Left ventricle myocardium superior (tissue), 1 donor: Measurements from ENCODE around the gene MAP6. TPM values are rescaled to one million over a fixed set of nuclear protein-coding genes. Genes with fewer than 3 reads are reported as not detected.

ENCODE experiments used
- ATAC-seq: fragments of 200-7000 bp; cut with Tn5 transposase; one replicate; pipeline ENCODE4 v1.9.1; 2020; ENCODE audit warnings: mild to moderate bottlenecking, moderate library complexity
- DNase-seq: peaks from one replicate; pipeline ENCODE4 v3.0.0-alpha.2; 2020
- intact Hi-C: fragments of 100-400 bp; cut with micrococcal nuclease; formaldehyde crosslinking; loops from one replicate; pipeline ENCODE4 v1.11.0; 2022
- total RNA-seq: library from RNA; stranded (reverse); fragmentation: NEBNext Ultra II Directional; extraction: Animal tissue kit (Norgen Biotek cat#: 25700); gene quantifications from one replicate; pipeline ENCODE4 v1.2.1, GENCODE V29; 2021
- donor health status: DM: no; HTN: yes; CAD: no; lungs with severe emphysema.

The MAP6 gene
- total RNA-seq, 1 donor from 2014 or later = 5.4 TPM

- intact Hi-C loops = no loop called here
- no peak for DNase-seq
- ATAC-seq = no peak
Measured at GRCh38 chr11:75541193-75542087, 127.4 kb downstream of the MAP6 start.

DNA sequence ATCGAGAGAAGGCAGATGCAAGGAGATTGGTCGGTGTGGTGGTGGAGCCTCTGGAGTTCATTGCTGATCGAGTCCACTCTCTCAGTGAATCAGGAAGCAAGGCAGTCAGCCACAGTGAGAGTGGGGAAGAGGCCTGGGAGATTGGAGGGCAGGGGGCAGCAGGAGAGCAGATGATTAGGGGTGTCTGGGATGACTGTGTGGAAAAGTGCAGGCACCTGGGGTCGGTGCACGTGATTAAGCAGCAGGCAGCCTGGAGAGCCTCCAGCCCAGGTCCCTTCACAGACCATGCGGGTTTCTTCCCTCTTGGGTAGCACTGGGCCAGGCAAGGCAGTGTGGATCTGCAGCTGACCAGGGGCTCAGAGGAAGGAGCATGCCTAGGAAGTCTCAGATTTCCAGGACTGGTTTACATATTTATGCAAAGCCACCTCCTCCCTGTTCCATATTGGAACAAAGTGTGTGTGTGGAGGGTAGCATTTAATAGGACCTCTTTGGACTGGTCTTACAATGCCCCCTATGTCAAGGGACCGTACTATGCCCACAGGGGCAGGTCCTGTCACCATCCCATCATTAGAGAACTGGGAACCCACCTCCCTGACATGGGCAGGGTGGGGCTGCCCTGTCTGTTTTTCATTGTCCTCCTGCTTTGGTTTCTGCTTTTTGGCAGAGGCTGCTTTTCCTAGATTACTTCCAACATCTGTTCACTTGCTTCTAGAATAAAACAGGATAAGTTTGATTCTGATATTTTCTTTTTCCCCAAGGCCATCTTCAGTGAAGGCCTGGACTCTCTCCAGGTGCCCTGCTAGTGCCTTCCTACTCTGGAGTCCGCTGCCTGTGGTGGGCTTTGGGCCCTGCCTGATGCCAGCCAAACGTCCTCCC, 129.1 kb downstream of the MAP6 start:
- ATAC-seq (no peak), DNase-seq (no peak)
- intact Hi-C loops = no loop called here

GRCh38 chr11:75538150-75538942, 130.5 kb downstream of the MAP6 start:
- DNase-seq = no peak
- intact Hi-C loops = no loop called here
- no peak for ATAC-seq

GRCh38 chr11:75537740-75538139, 131.1 kb downstream of the MAP6 start:
- no peak for DNase-seq
- no peak for ATAC-seq
- intact Hi-C loops = no loop called here

Other genes starting within 250 kb of the MAP6 start
- gene KLHL35, start 235.8 kb downstream of the MAP6 start, total RNA-seq = 0.89 TPM
- gene GDPD5, start 143.1 kb downstream of the MAP6 start, total RNA-seq = 8.4 TPM
- gene SERPINH1, start 106.8 kb downstream of the MAP6 start, total RNA-seq = 58.5 TPM
- 0.17 TPM for gene MOGAT2, start 48.8 kb upstream of the MAP6 start, total RNA-seq
- 18.3 TPM for gene DGAT2, start 99.7 kb upstream of the MAP6 start, total RNA-seq
- gene UVRAG, start 146.2 kb upstream of the MAP6 start, total RNA-seq = 14.9 TPM